Measurements from ENCODE around the gene SARS1.

DNA sequence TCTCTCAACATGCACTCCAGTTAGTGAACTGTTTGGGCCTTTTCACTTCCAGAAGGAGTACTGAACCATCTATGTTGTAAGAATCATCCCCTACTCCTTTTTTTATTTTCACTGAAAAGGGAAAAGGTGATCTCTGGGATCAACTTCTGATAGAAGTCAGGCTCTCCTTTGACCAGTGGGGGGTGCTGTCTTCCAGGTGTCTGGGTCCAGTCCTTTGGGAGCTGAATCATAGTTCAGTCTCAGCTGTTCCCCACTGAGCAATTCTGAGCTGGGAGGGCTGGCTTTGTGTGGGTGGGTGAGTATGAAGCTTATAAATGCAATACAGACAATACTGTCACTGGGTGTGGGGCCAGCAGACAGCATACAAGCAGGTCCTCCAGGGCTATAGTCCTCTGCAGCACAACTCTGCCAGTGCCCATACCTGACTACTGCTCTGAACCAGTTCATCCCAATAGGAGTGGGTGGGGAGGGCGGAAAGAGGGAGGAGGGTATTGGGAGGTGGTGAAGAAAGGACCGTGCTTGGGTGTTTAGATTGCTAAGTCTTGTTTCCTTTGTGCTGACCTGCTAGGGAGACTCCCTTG is 12.5 kb upstream of the SARS1 start:
- TF ChIP-seq, protein P1, sequence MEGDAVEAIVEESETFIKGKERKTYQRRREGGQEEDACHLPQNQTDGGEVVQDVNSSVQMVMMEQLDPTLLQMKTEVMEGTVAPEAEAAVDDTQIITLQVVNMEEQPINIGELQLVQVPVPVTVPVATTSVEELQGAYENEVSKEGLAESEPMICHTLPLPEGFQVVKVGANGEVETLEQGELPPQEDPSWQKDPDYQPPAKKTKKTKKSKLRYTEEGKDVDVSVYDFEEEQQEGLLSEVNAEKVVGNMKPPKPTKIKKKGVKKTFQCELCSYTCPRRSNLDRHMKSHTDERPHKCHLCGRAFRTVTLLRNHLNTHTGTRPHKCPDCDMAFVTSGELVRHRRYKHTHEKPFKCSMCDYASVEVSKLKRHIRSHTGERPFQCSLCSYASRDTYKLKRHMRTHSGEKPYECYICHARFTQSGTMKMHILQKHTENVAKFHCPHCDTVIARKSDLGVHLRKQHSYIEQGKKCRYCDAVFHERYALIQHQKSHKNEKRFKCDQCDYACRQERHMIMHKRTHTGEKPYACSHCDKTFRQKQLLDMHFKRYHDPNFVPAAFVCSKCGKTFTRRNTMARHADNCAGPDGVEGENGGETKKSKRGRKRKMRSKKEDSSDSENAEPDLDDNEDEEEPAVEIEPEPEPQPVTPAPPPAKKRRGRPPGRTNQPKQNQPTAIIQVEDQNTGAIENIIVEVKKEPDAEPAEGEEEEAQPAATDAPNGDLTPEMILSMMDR (IDR thresholded peaks at IDR 0.05), result no peak
- no peak for TF ChIP-seq POLR2A (IDR thresholded peaks at IDR 0.05)

Data from lower leg skin (tissue), 3 donors.